ENCODE data around the gene ELN.

DNA sequence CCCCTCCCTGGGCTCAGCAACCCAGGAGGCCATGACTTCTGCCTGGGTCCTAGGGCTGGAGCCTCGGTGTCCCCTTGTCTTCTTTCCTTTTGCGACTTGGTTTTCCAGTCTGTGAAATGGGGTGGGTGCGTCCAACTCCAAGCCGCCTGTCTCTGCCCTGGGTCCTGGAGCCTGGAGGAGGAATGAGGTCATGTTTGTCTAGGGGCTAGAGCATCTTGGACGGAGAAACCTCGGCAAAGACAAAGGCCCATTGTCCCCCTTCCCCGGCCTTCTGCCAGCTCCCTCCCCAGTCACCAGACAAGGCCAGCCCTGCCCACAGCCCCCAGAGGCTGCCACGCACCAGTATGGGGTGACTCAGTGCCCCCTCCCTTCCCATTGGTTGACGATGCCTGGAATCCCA lies 39.8 kb upstream of the ELN start:
- TF ChIP-seq, protein P1, sequence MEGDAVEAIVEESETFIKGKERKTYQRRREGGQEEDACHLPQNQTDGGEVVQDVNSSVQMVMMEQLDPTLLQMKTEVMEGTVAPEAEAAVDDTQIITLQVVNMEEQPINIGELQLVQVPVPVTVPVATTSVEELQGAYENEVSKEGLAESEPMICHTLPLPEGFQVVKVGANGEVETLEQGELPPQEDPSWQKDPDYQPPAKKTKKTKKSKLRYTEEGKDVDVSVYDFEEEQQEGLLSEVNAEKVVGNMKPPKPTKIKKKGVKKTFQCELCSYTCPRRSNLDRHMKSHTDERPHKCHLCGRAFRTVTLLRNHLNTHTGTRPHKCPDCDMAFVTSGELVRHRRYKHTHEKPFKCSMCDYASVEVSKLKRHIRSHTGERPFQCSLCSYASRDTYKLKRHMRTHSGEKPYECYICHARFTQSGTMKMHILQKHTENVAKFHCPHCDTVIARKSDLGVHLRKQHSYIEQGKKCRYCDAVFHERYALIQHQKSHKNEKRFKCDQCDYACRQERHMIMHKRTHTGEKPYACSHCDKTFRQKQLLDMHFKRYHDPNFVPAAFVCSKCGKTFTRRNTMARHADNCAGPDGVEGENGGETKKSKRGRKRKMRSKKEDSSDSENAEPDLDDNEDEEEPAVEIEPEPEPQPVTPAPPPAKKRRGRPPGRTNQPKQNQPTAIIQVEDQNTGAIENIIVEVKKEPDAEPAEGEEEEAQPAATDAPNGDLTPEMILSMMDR (conservative IDR thresholded peaks at IDR 0.05; ENCODE audit: low read depth, low read length): no peak
- TF ChIP-seq EZH2 (IDR thresholded peaks at IDR 0.05; ENCODE audit: borderline replicate concordance, low read depth, low read length, poor library complexity, severe bottlenecking): no peak
